GM19238 (cell line): ENCODE results near the gene BCKDK.

Experiments
- DNase-seq: peaks from one replicate; pipeline ENCODE4 v3.0.0; 2011; ENCODE audit warnings: low spot score; ENCODE audit not compliant: insufficient read length

Gene BCKDK

DNA sequence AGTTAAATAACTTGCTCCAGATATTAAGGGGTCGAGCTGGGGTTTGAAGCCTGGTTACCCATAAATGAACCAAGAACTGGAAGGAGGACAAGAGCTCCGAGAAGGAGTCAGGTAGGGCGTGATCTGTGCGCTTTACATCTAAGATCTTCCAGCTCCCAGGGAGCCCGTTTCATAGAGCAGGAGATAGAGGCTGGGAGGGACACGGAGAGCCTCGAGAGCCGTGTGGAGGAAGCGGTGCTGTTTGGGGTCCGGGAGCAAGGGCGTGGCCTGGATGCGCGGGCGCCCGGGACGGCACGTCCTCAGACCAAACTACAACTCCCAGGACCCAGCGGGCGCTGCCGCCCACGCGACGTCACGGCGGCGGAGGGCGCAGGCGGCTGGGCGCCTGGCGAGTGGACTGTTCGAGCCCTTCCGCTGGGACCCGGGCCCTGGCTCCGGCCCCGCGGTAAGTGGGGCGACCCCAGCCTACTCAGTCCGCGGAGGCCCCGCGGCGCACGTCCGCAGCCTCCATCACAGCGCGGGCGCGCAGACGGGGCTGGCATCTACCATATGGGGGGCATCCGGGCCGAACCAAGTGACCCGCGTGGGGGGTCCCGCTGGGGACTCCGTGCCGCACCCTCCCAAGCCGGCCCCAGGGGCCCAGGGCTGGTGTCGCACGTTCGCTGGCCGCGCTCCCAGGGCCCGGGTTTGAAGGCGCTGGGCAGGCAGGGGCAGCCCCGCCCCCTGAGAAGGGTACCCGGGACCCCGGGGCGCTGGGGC lies at the start of gene BCKDK:
TSS of gene BCKDK (plus strand) at position 352 of the 759 bp plus-strand sequence. CDS start 838 bp downstream, outside the sequence.
- DNase-seq: peak; percentile 90

DNA sequence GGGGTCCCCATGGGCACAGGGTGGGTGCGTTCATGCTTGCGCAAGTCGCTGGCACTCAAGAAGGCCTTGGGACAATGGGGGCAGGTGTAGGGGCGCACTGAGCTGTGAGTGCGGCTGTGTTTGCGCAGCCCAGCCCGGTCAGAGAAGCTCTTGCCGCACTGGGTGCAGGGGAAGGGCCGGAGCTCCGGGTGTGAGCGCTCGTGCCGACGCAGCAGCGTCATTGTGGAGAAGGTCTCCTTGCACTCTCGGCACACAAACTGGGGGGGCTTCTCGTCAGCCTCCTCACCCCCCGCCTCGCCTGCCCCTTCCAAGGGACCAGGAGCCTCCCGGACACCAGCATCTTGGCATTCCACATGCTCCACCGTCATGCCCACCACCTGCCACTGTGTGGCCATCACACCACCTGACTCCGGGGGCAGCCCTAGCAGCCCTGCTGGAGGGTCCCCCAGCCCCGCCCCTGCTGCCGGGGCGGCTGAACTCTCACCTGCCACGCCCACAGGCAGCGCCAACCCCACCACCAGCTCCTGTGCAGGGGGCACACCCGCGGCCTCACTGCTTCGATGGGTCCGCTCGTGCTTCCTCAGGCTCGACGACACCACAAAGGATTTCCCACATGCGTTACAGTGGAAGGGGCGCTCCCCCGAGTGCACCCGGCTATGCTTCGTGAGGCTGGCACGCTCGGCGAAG lies 46.9 kb upstream of the BCKDK start:
- no peak for DNase-seq

DNA sequence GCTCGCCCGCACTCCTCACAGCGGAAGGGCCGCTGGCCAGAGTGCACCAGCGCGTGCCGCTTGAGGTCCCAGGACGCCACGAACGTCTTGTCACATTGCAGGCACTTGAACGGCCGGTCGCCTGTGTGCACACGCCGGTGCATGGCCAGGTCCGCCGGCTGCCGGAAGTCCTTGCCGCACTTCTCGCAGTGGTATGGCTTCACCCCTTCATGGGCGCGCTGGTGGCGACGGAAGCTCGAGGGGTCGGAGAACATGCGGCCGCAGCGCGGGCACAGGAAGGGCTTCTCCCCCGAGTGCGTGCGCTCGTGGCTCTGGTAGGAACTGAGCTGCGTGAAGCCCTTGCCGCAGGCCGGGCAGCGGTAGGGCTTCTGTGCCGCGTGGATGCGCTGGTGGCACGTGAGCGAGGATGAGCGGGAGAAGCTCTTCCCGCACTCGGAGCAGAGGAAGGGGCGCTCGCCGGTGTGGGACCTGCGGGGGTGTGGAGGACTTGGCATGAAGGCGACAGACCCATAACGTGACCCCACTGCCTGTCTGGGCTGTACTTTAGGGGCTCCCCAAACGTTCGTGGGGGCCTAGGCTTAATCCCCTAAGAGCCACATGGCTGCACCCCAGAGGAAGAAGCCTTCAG lies 46.3 kb upstream of the BCKDK start:
- DNase-seq: no peak

DNA sequence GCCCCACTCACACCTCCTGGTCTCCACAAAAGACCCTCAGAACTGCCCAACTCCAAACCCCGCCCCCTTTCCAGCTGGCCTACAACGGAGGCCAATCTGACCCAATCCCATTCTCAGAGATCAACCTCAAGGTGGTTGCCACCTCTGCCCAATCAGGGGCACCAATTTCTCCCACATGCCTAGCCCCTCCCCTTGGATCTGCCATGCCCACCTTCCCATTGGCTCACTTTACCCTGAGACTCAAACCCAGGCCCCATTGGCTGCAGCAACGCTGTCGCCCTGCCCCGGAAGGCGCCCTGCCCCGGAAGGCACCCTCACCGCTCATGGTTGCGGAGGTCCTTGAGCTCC lies 44.7 kb upstream of the BCKDK start:
- DNase-seq: no peak

DNA sequence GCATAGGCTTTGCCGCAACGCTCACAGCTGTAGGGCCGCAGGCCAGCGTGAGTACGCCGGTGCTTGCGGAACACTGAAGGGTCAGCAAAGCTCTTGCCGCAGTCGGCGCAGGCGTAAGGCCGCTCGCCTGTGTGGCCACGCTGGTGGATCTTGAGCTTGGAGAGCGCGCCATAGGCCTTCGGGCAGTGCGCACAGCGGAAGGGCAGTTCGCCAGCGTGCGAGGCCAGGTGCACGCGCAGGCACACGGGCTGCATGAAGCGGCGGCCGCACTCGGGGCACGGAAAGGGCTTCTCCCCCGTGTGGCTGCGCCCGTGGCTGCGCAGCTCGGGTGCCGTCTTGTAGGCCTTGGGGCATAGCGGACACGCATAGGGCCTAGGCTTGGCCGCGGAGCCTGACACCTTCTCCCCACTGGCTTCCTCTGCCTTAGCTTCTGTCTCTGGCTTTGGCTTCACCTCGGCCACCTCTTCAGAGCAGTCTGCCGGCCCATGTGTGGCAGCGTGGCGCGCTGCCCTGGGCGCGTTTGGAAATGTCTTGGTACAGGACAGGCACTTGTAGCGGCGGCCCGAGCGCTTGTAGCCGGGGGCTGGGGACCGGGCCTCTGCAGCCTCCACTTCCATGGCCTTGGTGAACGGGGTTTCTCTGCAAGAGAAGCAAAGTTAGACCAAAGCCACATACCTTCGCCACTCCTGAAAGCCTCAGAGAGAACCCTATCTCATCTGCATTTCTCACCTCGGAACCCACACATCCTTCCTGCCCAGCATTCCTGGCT lies 44.2 kb upstream of the BCKDK start:
- DNase-seq: no peak

DNA sequence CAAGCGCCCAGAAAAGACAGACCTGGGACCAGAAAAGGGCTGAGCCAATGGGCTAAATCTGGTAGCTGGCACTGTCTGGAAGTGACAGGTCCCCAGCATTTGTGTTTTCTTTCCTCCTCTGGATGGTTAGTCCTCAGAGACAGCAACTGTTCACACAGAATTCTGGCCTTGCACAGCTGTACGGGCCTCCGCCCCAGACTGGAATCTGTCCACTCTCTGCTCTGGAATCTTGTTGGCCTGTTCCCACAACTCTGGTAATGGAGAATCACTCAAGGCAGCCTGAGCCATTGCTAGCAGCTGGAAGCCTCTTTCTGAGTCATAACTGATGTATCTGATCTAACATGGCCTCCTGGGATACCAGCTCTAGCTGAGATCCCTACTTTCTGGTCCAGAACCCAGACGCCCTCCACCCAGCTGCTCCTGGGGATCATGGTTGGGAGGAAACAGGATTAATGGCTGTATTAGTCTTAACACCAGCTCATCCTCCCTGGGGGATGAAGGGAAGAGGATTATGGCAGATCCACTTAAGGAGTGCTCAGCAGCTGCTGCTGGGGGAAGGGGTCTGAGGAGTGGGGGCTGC lies 43.2 kb upstream of the BCKDK start:
- no peak for DNase-seq

DNA sequence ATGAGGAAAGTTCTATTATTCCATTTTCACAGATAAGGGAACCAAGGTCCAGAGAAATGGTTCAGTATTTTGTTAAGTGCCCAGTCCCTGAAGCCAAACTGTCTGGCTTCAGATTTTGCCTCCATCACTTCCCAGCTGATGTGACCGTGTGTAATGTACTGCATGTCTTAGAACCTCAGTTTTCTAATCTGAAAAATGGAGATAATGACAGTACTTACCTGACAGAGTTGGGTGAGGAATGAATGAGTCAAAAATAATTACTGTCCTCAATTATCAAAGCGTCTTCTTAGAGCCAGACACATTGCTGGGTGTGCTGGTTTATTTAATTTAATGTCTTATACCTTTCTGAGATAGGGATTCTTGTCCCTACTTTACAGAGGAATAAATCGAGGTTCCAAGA lies 40.8 kb upstream of the BCKDK start:
- DNase-seq: no peak

DNA sequence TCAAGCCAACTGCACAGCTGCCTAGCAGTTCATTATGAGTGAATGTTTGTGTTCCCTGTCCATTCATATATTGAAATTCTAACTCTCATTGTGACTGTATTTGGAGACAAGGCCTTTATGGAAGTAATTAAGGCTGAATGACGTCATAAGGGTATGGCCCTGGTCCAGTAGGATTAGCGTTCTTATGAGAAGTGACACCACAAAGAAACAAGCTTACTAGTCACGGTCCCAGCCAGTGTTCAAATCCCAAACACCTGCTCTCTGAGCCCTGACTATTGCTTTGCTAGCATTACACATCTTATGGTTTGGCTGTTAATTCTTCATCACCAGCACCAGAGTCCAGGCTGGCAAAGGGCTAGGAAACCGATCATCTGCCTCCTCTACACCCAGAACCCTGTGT lies 36.3 kb upstream of the BCKDK start:
- DNase-seq: no peak

DNA sequence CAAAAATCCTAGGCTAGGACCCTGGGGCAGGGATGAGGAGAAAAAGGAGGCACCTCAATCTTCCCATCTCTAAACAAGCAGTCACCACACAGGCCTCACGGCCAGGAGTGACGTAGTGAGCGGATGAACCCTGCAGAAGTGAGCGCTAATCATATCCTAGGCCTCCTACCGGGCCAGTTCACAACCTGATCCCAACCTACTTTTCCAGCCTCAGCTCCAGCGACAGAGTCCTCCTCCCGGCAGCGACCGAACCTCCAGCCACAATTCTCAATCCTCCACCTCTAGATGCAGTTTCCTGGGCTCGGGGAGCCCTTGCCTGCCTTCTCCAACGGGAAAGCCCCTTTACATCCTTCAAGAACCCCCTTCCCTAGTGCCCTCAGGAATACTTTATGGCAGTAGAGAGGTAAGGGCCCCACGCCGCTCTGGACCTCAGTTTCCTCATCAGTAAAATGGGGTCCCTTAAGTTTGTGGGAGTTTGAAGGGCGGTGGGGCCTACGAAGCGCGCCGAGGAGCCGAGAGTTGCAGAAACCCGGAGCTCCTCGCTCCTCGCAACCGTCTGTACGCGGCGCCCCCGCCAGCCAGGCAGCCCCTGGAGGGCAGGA lies 35.5 kb upstream of the BCKDK start:
- DNase-seq: no peak

DNA sequence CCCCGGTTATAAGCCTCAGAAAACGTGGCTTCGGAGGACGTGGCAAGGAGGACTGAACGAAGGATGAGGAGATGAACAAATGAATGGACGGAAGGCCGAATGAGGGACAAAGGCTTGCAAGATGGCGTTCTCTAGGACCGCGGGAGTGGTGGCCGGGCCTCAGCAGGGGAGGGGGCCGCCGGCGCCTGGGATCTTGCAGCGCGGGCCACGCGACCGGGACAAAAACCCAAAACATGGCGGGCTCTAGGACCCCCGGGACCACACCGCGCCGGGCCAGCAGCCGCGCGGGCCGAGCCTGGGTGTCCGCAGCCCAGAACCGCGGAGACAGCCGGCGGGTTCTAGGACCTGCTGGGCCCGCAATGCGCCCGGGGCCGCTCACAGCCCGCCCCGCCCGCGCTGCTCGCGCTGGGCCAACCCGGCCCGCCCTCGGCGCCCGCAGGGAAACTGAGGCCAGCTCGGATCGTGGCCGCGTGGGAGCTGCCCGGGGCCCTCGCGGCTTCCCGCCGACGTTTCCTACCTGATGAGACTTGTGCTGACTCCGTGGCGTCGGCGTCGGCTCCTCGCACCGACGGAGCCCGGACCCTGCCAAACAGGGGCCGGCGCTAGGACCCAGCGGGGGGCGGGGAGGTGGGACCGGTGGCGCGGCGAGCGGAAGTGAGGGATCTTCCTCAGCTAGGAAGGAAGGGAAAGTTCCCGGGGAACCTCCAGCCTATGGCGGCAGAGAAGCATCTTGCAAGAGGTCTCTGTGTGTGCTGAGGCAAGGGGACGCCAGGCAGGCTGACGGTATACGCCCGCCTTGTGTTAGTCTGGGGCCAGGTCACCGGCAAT lies 34.8 kb upstream of the BCKDK start:
- peak; percentile 83 for DNase-seq

DNA sequence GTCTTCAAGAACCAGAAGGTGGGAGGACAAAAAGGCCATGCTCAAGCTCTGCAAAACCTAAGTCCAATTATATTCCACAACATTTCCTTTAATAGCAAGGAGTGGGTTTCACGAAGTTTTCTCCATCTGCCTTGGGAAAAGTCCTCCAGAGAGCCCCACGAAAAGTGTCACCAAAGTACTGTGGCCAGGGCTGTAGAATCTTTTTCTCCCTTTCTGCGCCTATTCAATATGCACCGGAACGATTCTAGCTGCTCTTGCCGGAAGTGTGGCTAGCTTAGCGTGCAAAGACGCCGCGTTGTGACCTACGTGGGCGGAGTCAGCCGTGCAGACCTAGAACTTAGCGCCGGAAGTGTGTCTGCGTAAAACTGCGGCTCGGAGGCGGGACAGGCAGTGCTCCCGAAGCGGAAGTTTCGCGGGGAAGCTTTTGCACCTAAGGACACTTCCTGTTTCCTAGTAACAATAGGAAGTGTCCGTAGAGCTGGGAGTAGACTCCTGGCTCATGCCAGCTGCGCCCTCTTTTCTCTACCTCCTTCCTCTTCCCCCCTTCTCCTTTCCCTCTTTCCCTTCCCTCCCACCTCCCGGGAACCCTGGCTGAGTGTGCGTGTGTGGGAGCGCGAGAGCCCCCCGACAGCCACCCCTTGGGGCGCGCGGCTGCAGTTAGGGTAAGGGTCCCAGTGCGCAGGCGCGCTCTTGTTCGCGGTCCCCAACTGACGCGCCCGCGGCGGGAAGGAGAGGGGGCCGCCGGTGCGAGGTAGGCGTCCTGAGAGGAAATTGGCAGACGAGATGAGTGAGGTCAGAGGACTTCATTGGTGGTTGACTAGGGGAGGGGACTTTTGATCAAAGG lies 34.0 kb upstream of the BCKDK start, which contains the start of the genes ZNF646 and ZNF668:
TSS of gene ZNF646 (plus strand) at position 453 of the 844 bp plus-strand sequence. CDS start 1,903 bp downstream, outside the sequence.
TSS of gene ZNF668 (minus strand) at position 271 of the 844 bp plus-strand sequence. CDS start 9,781 bp downstream, outside the sequence.
- peak; percentile 97 for DNase-seq

DNA sequence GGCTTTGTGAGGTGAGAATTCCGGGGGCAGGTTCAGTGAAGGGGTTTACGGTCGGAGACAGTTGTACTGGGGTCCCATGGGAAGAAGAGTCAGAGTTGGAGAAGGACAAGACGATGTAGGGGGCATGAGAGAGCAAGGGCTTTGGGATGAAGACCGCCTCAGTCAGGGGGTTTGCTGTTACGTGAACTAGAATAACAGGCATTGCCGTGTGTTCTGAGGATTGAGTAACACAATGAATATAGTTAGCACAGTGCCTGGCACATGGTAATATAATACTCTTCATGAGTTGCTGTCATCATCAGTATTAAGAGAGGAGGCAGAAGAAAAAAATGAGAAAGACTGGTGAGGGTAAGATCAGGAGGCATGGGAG lies 33.4 kb upstream of the BCKDK start:
- DNase-seq: no peak

DNA sequence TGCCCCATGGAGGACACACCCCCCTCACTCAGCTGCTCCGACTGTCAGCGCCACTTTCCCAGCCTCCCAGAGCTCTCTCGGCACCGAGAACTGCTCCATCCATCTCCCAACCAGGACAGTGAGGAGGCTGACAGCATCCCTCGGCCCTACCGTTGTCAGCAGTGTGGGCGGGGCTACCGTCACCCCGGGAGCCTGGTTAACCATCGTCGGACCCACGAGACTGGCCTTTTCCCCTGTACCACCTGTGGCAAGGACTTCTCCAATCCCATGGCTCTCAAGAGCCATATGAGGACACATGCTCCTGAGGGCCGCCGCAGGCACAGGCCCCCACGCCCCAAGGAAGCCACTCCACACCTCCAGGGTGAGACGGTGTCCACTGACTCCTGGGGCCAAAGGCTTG lies 31.9 kb upstream of the BCKDK start:
- DNase-seq: no peak

DNA sequence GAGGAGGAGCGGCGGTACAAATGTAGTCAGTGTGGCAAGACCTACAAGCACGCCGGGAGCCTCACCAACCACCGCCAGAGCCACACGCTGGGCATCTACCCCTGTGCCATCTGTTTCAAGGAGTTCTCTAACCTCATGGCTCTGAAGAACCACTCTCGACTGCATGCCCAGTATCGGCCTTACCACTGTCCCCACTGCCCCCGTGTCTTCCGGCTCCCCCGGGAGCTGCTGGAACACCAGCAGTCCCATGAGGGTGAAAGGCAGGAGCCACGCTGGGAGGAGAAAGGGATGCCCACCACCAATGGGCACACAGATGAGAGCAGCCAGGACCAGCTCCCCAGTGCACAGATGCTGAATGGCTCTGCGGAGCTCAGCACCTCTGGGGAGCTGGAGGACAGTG lies 31.2 kb upstream of the BCKDK start:
- DNase-seq: no peak

DNA sequence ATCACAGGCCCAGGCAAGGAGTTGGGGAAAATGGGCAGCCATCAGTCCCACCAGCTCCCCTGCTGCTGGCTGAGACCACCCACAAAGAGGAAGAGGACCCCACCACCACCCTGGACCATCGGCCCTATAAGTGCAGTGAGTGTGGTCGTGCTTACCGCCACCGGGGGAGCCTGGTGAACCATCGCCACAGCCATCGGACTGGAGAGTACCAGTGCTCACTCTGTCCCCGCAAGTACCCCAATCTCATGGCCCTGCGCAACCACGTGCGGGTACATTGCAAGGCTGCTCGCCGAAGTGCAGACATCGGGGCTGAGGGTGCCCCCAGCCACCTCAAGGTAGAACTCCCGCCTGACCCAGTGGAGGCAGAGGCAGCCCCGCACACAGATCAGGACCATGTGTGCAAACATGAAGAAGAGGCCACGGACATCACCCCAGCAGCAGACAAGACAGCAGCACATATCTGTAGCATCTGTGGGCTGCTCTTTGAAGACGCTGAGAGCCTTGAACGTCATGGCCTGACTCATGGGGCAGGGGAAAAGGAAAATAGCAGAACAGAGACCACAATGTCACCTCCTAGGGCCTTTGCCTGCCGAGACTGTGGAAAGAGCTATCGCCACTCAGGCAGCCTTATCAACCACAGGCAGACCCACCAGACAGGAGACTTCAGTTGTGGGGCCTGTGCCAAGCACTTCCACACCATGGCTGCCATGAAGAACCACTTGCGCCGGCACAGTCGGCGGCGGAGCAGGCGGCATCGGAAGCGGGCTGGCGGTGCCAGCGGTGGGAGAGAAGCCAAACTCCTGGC lies 30.4 kb upstream of the BCKDK start:
- no peak for DNase-seq

DNA sequence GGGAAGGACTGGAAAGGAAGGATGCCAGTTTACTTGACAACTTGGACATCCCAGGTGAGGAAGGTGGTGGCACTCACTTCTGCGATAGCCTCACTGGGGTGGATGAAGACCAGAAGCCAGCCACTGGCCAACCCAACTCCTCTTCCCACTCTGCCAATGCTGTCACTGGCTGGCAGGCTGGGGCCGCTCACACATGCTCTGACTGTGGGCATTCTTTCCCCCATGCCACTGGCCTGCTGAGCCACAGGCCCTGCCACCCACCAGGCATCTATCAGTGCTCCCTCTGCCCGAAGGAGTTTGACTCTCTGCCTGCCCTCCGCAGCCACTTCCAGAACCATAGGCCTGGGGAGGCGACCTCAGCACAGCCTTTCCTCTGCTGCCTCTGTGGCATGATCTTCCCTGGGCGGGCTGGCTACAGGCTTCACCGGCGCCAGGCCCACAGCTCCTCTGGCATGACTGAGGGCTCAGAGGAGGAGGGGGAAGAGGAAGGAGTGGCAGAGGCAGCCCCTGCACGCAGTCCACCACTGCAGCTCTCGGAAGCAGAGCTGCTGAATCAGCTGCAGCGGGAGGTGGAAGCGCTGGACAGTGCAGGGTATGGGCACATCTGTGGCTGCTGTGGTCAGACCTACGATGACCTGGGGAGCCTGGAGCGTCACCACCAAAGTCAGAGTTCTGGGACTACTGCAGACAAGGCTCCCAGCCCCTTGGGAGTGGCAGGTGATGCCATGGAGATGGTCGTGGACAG lies 29.4 kb upstream of the BCKDK start:
- DNase-seq: no peak

DNA sequence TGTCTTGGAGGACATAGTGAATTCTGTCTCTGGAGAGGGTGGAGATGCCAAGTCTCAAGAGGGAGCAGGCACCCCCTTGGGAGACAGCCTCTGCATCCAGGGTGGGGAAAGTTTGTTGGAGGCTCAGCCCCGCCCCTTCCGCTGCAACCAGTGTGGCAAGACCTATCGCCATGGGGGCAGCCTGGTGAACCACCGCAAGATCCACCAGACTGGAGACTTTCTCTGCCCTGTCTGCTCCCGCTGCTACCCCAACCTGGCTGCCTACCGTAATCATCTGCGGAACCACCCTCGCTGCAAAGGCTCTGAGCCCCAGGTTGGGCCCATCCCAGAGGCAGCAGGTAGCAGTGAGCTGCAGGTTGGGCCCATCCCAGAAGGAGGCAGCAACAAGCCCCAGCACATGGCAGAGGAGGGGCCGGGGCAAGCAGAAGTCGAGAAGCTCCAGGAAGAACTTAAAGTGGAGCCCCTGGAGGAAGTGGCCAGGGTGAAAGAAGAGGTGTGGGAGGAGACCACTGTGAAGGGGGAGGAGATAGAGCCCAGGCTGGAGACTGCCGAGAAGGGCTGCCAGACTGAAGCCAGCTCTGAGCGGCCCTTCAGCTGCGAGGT lies 28.7 kb upstream of the BCKDK start:
- DNase-seq: no peak
